Activated CD4-positive, alpha-beta T cell treated with anti-CD3 and anti-CD28 coated beads, Interleukin-2, Interleukin-6, amounts not matched to agents 100 ng/mL and 50 ng/mL, durations not matched to agents 16 hours and 8 hours (primary cell): Measurements from ENCODE around the gene DYSF.

ENCODE experiments used
- DNase-seq: peaks from one replicate; pipeline ENCODE4 v3.0.0-alpha.2; 2020

DYSF gene

GRCh38 chr2:71662665-71663394 lies 209.5 kb downstream of the DYSF start:
- DNase-seq: no peak

- no peak for DNase-seq
Observed at GRCh38 chr2:71664161-71664560, 210.8 kb downstream of the DYSF start.

GRCh38 chr2:71665168-71666093 lies 212.1 kb downstream of the DYSF start:
- DNase-seq: no peak

GRCh38 chr2:71666094-71666474 lies 212.7 kb downstream of the DYSF start:
- DNase-seq: no peak

- no peak for DNase-seq
Observed at GRCh38 chr2:71667256-71668182, 214.2 kb downstream of the DYSF start.

GRCh38 chr2:71668326-71669057 lies 215.1 kb downstream of the DYSF start:
- DNase-seq: no peak

GRCh38 chr2:71669058-71669456 lies 215.7 kb downstream of the DYSF start:
- DNase-seq: no peak

GRCh38 chr2:71669628-71670429 lies 216.5 kb downstream of the DYSF start:
- DNase-seq: no peak

GRCh38 chr2:71670430-71670795 lies 217.1 kb downstream of the DYSF start:
- no peak for DNase-seq

- no peak for DNase-seq
Observed at GRCh38 chr2:71671203-71671854, 218.0 kb downstream of the DYSF start.

GRCh38 chr2:71671895-71672825 lies 218.8 kb downstream of the DYSF start:
- DNase-seq: no peak

- DNase-seq: no peak
Observed at GRCh38 chr2:71672826-71673795, 219.8 kb downstream of the DYSF start.

GRCh38 chr2:71674158-71674851 lies 220.9 kb downstream of the DYSF start:
- DNase-seq: no peak

GRCh38 chr2:71675296-71675695 lies 221.9 kb downstream of the DYSF start:
- no peak for DNase-seq

GRCh38 chr2:71678874-71679273 lies 225.5 kb downstream of the DYSF start:
- DNase-seq: no peak

- no peak for DNase-seq
Observed at GRCh38 chr2:71679491-71679890, 226.1 kb downstream of the DYSF start.

GRCh38 chr2:71680925-71681324 lies 227.6 kb downstream of the DYSF start:
- DNase-seq: no peak

- DNase-seq: no peak
Observed at GRCh38 chr2:71681626-71682025, 228.3 kb downstream of the DYSF start.
